ENCODE measurements around the gene CNNM1.

DNA sequence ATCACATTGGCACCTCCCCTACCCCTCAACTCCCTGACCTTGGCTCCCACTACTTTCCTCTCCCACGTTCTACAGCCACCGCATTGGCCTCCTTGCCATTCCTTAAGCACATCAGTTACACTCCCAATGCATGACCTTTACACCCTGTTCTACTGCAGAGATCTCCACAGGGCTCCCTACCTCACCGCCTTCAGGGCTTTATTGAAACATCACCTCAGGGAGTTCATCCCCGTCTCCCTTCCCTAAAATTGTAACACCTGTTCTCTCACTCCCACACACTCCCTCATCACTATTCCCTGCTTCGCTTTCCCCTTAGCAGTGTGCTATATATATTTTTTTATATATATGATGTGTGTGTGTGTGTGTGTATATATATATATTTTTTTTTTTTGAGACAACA lies 18.5 kb downstream of the CNNM1 start:
- TF ChIP-seq, protein P1, sequence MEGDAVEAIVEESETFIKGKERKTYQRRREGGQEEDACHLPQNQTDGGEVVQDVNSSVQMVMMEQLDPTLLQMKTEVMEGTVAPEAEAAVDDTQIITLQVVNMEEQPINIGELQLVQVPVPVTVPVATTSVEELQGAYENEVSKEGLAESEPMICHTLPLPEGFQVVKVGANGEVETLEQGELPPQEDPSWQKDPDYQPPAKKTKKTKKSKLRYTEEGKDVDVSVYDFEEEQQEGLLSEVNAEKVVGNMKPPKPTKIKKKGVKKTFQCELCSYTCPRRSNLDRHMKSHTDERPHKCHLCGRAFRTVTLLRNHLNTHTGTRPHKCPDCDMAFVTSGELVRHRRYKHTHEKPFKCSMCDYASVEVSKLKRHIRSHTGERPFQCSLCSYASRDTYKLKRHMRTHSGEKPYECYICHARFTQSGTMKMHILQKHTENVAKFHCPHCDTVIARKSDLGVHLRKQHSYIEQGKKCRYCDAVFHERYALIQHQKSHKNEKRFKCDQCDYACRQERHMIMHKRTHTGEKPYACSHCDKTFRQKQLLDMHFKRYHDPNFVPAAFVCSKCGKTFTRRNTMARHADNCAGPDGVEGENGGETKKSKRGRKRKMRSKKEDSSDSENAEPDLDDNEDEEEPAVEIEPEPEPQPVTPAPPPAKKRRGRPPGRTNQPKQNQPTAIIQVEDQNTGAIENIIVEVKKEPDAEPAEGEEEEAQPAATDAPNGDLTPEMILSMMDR (IDR thresholded peaks at IDR 0.05): no peak
- TF ChIP-seq POLR2A (IDR thresholded peaks at IDR 0.05) (no peak), EP300 (IDR thresholded peaks at IDR 0.05) (no peak)
